Neural progenitor cell (in vitro differentiated cells): Measurements from ENCODE around the gene SCARF2. TPM values are rescaled to one million over a fixed set of nuclear protein-coding genes. Genes with fewer than 3 reads are reported as not detected.
"Not testable (repeated sequence)": the region's sequence is repeated elsewhere in the genome, so short reads cannot be mapped to it uniquely, and the experiment has no call there.

Experiments used
- DNase-seq: peaks from one replicate; pipeline ENCODE4 v3.0.0-alpha.2; 2016; ENCODE audit warnings: low spot score
- H2AFZ ChIP-seq: fragments of 200-600 bp; sonication (generic); replicated peaks from 2 replicates; pipeline ENCODE4 v1.6.1; 2016; ENCODE audit warnings: antibody characterized with exemption
- H3F3A ChIP-seq: fragments of 200-600 bp; sonication (generic); 2 replicates; pipeline ENCODE4 v1.6.1; 2016; ENCODE audit warnings: antibody characterized with exemption, low read depth
- H3K27ac ChIP-seq: fragments of 200-600 bp; sonication (generic); 2 replicates; pipeline ENCODE4 v1.5.1; 2016; ENCODE audit warnings: mild to moderate bottlenecking
- H3K27me3 ChIP-seq: fragments of 200-600 bp; sonication (generic); 2 replicates; pipeline ENCODE4 v1.6.1; 2016; ENCODE audit warnings: mild to moderate bottlenecking, moderate library complexity
- H3K36me3 ChIP-seq: fragments of 200-600 bp; sonication (generic); 2 replicates; pipeline ENCODE4 v1.5.1; 2016
- H3K4me1 ChIP-seq: fragments of 200-600 bp; sonication (generic); 2 replicates; pipeline ENCODE4 v1.6.1; 2016; ENCODE audit warnings: mixed run types
- H3K4me2 ChIP-seq: fragments of 200-600 bp; sonication (generic); 2 replicates; pipeline ENCODE4 v1.6.1; 2016
- H3K4me3 ChIP-seq: fragments of 200-600 bp; sonication (generic); 2 replicates; pipeline ENCODE4 v1.5.1; 2016
- H3K79me2 ChIP-seq: fragments of 200-600 bp; sonication (generic); 2 replicates; pipeline ENCODE4 v1.6.1; 2016; ENCODE audit warnings: low read depth
- H3K9ac ChIP-seq: fragments of 200-600 bp; sonication (generic); 2 replicates; pipeline ENCODE4 v1.6.1; 2016
- H3K9me3 ChIP-seq: fragments of 200-600 bp; sonication (generic); 2 replicates; pipeline ENCODE4 v1.5.1; 2016; ENCODE audit warnings: low read depth
- H4K20me1 ChIP-seq: fragments of 200-600 bp; sonication (generic); 2 replicates; pipeline ENCODE4 v1.6.1; 2016; ENCODE audit warnings: low read depth
- H3K27ac Mint-ChIP-seq: 3 replicates; pipeline ENCODE4 v1.8.0; 2021; ENCODE audit warnings: mixed read lengths
- H3K27me3 Mint-ChIP-seq: 2 replicates; pipeline ENCODE4 v1.8.0; 2022; ENCODE audit warnings: low read depth, mild to moderate bottlenecking, inconsistent platforms, moderate library complexity, mixed read lengths; ENCODE audit not compliant: insufficient read depth
- H3K36me3 Mint-ChIP-seq: 3 replicates; pipeline ENCODE4 v1.8.0; 2021; ENCODE audit warnings: mixed read lengths
- H3K4me1 Mint-ChIP-seq: 3 replicates; pipeline ENCODE4 v1.8.0; 2021; ENCODE audit warnings: mixed read lengths
- H3K4me3 Mint-ChIP-seq: 3 replicates; pipeline ENCODE4 v1.8.0; 2021; ENCODE audit warnings: mild to moderate bottlenecking, moderate library complexity, mixed read lengths
- H3K9me3 Mint-ChIP-seq: 3 replicates; pipeline ENCODE4 v1.8.0; 2020; ENCODE audit warnings: mixed read lengths
- EZH2 ChIP-seq: fragments of 200-600 bp; sonication (generic); IDR thresholded peaks from 2 replicates; pipeline ENCODE4 v1.6.1; 2017; ENCODE audit warnings: antibody characterized with exemption, mild to moderate bottlenecking, moderate library complexity
- EZH2phosphoT487 ChIP-seq: fragments of 200-600 bp; sonication (generic); IDR thresholded peaks from 2 replicates; pipeline ENCODE4 v1.6.1; 2017; ENCODE audit warnings: antibody characterized with exemption
- total RNA-seq: library from RNA; depleted of rRNA; stranded (reverse); fragments of >200 nt; gene quantifications from 2 replicates; pipeline ENCODE4 v1.2.3, GENCODE V29; 2015; ENCODE audit warnings: low replicate concordance
- TF ChIP-seq, protein P1 (sequence below): fragments of 200-600 bp; sonication (generic); IDR thresholded peaks from 2 replicates; pipeline ENCODE4 v1.5.1; 2017; ENCODE audit warnings: antibody characterized with exemption, mild to moderate bottlenecking

Gene SCARF2
- total RNA-seq, 1 donor from 2014 or later, result 0.22 TPM

- no peak overlapping the region for H3K9ac ChIP-seq
- TF ChIP-seq, protein P1, sequence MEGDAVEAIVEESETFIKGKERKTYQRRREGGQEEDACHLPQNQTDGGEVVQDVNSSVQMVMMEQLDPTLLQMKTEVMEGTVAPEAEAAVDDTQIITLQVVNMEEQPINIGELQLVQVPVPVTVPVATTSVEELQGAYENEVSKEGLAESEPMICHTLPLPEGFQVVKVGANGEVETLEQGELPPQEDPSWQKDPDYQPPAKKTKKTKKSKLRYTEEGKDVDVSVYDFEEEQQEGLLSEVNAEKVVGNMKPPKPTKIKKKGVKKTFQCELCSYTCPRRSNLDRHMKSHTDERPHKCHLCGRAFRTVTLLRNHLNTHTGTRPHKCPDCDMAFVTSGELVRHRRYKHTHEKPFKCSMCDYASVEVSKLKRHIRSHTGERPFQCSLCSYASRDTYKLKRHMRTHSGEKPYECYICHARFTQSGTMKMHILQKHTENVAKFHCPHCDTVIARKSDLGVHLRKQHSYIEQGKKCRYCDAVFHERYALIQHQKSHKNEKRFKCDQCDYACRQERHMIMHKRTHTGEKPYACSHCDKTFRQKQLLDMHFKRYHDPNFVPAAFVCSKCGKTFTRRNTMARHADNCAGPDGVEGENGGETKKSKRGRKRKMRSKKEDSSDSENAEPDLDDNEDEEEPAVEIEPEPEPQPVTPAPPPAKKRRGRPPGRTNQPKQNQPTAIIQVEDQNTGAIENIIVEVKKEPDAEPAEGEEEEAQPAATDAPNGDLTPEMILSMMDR, result no peak
- H3K79me2 ChIP-seq, result no peaks in the 10 kb centered on the region
- no peaks in the 10 kb centered on the region for H3K27me3 ChIP-seq
- H3K9me3 ChIP-seq, result no peaks in the 10 kb centered on the region
- no peak overlapping the region for H3K27ac ChIP-seq
- Mint-ChIP-seq H3K4me3 (no peak overlapping the region), H3K36me3 (peaks cover 9% of the 10 kb centered on the region), H3K27me3 (peaks cover 7% of the 10 kb centered on the region), H3K27ac (no peak overlapping the region), H3K4me1 (peaks cover 15% of the 10 kb centered on the region), H3K9me3 (no peaks in the 10 kb centered on the region)
- H2AFZ ChIP-seq, result no peak overlapping the region
- H3K36me3 ChIP-seq, result peaks cover 3% of the 10 kb centered on the region
- DNase-seq, result no peak
- no peak overlapping the region for H3K4me3 ChIP-seq
- peaks cover 3% of the 10 kb centered on the region for H4K20me1 ChIP-seq
- H3K4me2 ChIP-seq, result no peak overlapping the region
- no peaks in the 10 kb centered on the region for H3K4me1 ChIP-seq
- no peaks in the 10 kb centered on the region for H3F3A ChIP-seq
Measured at GRCh38 chr22:20412474-20413216, 25.0 kb downstream of the SCARF2 start.

DNA sequence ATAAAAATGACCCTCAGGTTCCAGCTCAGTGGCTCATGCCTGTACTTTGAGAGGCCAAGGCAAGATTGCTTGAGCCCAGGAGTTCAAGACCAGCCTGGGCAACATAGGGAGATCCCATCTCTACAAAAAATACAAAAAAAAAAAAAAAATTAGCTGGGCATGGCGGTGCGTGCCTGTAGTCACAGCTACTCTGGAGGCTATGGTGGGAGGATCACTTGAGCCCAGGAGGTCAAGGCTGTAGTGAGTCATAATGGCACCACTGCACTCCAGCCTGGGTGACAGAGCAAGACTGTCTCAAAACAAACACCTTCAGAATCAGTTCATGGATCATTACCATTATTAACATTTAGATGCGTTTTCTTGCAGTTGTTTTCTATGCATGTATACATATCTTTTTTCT lies 28.2 kb downstream of the SCARF2 start:
- H3K4me1 ChIP-seq, H3F3A ChIP-seq, H3K9ac ChIP-seq, H2AFZ ChIP-seq, H3K27me3 Mint-ChIP-seq, H3K27ac ChIP-seq, H3K27ac Mint-ChIP-seq, H3K79me2 ChIP-seq, H3K4me2 ChIP-seq, DNase-seq, H3K4me3 ChIP-seq, H3K36me3 ChIP-seq, H3K9me3 Mint-ChIP-seq, H3K9me3 ChIP-seq, H3K4me3 Mint-ChIP-seq, H3K27me3 ChIP-seq: not testable (repeated sequence)
- H4K20me1 ChIP-seq, result peaks cover 10% of the 10 kb centered on the region
- peaks cover 22% of the 10 kb centered on the region for H3K36me3 Mint-ChIP-seq
- peaks cover 15% of the 10 kb centered on the region for H3K4me1 Mint-ChIP-seq

GRCh38 chr22:20408891-20409290 lies 28.7 kb downstream of the SCARF2 start:
- Histone ChIP-seq H3K79me2 (no peaks in the 10 kb centered on the region), H3K9me3 (no peaks in the 10 kb centered on the region), H4K20me1 (peaks cover 10% of the 10 kb centered on the region), H3K36me3 (peaks cover 3% of the 10 kb centered on the region), H3F3A (no peaks in the 10 kb centered on the region), H3K9ac (no peak overlapping the region), H3K4me1 (no peaks in the 10 kb centered on the region), H3K4me3 (no peak overlapping the region), H3K27me3 (no peaks in the 10 kb centered on the region), H3K4me2 (no peak overlapping the region), H3K27ac (no peak overlapping the region), H2AFZ (no peak overlapping the region)
- H3K9me3 Mint-ChIP-seq, result no peaks in the 10 kb centered on the region
- TF ChIP-seq, protein P1, result no peak
- DNase-seq, result no peak
- H3K27me3 Mint-ChIP-seq, result peaks cover 4% of the 10 kb centered on the region
- H3K4me3 Mint-ChIP-seq, result no peak overlapping the region
- peaks cover 22% of the 10 kb centered on the region for H3K36me3 Mint-ChIP-seq
- H3K27ac Mint-ChIP-seq, result peak overlapping the region; percentile 70
- H3K4me1 Mint-ChIP-seq, result peaks cover 15% of the 10 kb centered on the region

GRCh38 chr22:20407829-20408228 lies 29.8 kb downstream of the SCARF2 start:
- Histone ChIP-seq H2AFZ (no peak overlapping the region), H3K9me3 (no peaks in the 10 kb centered on the region), H3K9ac (no peak overlapping the region), H4K20me1 (peaks cover 10% of the 10 kb centered on the region), H3K4me3 (no peak overlapping the region), H3F3A (no peaks in the 10 kb centered on the region), H3K4me1 (no peaks in the 10 kb centered on the region), H3K27me3 (no peaks in the 10 kb centered on the region), H3K36me3 (peaks cover 3% of the 10 kb centered on the region), H3K27ac (no peak overlapping the region), H3K79me2 (no peaks in the 10 kb centered on the region), H3K4me2 (no peak overlapping the region)
- TF ChIP-seq, protein P1, result no peak
- TF ChIP-seq EZH2phosphoT487 (no peak), EZH2 (no peak)
- no peaks in the 10 kb centered on the region for H3K9me3 Mint-ChIP-seq
- no peak for DNase-seq
- H3K4me3 Mint-ChIP-seq, result no peak overlapping the region
- peaks cover 13% of the 10 kb centered on the region for H3K4me1 Mint-ChIP-seq
- no peak overlapping the region for H3K27ac Mint-ChIP-seq
- H3K36me3 Mint-ChIP-seq, result peaks cover 22% of the 10 kb centered on the region
- H3K27me3 Mint-ChIP-seq, result peaks cover 4% of the 10 kb centered on the region
